Glutamatergic neuron (in vitro differentiated cells): ENCODE measurements around the gene IMMP2L. TPM values are rescaled to one million over a fixed set of nuclear protein-coding genes. Genes with fewer than 3 reads are reported as not detected.

Source experiments
- DNase-seq: peaks from one replicate; pipeline ENCODE4 v3.0.0; 2022
- H3K27ac Mint-ChIP-seq: one replicate; pipeline ENCODE4 v1.8.0; 2020; ENCODE audit warnings: mild to moderate bottlenecking, mixed read lengths, inconsistent platforms; ENCODE audit not compliant: unreplicated experiment
- H3K27me3 Mint-ChIP-seq: one replicate; pipeline ENCODE4 v1.8.0; 2020; ENCODE audit warnings: mild to moderate bottlenecking, moderate library complexity, mixed read lengths, inconsistent platforms; ENCODE audit not compliant: unreplicated experiment
- H3K36me3 Mint-ChIP-seq: one replicate; pipeline ENCODE4 v1.8.0; 2020; ENCODE audit warnings: mild to moderate bottlenecking, mixed read lengths, inconsistent platforms; ENCODE audit not compliant: unreplicated experiment
- H3K4me1 Mint-ChIP-seq: one replicate; pipeline ENCODE4 v1.8.0; 2020; ENCODE audit warnings: mild to moderate bottlenecking, low read depth, mixed read lengths, inconsistent platforms; ENCODE audit not compliant: unreplicated experiment
- H3K4me3 Mint-ChIP-seq: one replicate; pipeline ENCODE4 v1.8.0; 2020; ENCODE audit warnings: mild to moderate bottlenecking, mixed read lengths, inconsistent platforms; ENCODE audit not compliant: unreplicated experiment
- H3K9me3 Mint-ChIP-seq: one replicate; pipeline ENCODE4 v1.8.0; 2020; ENCODE audit warnings: mild to moderate bottlenecking, moderate library complexity, mixed read lengths, inconsistent platforms; ENCODE audit not compliant: unreplicated experiment
- total RNA-seq: library from RNA; stranded (reverse); fragmentation: NEBNext Ultra II Directional; extraction: Animal tissue kit (Norgen Biotek cat#: 25700); gene quantifications from one replicate; pipeline ENCODE4 v1.2.1, GENCODE V29; 2021; ENCODE audit not compliant: unreplicated experiment
- TF ChIP-seq, protein P1 (sequence below): fragments of 200-600 bp; sonication (generic); IDR thresholded peaks from one replicate; pipeline ENCODE4 v1.5.0; 2021; ENCODE audit not compliant: partially characterized antibody, unreplicated experiment

Gene IMMP2L
- total RNA-seq, 1 donor from 2014 or later, result 9.6 TPM

DNA sequence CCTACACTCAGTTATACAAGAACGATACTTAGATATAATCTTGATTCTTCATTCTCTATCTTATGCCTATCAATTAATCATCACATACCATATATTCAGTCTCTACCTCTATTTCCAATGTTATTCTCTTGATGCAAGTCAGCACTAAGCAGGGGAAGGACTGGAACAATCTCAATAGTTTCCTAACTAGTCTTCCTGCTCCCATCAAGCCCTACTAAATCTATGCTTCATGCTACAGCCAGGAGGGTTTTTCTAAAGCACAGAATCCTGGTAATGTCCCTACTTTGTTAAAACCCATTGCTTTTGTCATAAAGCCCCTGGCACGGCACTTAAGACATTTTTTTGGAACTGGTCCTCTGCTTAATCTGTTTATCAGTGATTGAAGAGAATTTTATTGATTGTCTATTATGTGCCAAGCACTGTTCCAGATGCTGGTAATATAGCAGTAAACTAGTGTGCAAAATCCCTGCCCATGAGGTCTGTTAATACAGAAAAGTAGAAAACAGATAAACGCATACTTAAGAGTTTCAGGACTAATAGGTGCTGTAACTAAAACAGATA, 794.7 kb downstream of the IMMP2L start:
- Mint-ChIP-seq H3K27me3 (peaks cover 1% of the 10 kb centered on the region), H3K4me3 (no peak overlapping the region), H3K4me1 (peaks cover 8% of the 10 kb centered on the region)

DNA sequence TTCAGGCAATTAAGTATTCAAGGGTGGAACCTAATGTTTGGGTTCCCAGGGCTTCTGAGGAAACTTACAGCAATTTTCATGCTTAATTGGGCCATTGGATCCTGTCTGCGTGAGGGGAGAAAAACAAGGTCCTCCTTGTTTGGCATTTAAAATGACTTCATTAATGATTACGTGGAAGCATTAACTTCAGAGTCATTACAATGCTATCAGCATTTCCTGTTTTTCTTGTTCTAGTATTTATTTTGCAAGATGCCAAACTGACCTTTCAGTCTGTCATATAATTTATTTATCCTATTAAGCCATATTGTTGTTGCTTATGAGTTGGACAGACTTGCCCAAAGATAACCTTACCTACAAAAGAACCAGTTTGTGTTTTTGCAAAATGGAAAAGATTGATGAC, 795.4 kb downstream of the IMMP2L start:
- Mint-ChIP-seq H3K27ac (no peak overlapping the region), H3K36me3 (no peaks in the 10 kb centered on the region)
- DNase-seq, result no peak

More for the DNA sequence above, 794.7 kb downstream of the IMMP2L start:
- Mint-ChIP-seq H3K9me3 (no peaks in the 10 kb centered on the region), H3K27ac (no peak overlapping the region), H3K36me3 (no peaks in the 10 kb centered on the region)
- no peak for DNase-seq
- TF ChIP-seq, protein P1, sequence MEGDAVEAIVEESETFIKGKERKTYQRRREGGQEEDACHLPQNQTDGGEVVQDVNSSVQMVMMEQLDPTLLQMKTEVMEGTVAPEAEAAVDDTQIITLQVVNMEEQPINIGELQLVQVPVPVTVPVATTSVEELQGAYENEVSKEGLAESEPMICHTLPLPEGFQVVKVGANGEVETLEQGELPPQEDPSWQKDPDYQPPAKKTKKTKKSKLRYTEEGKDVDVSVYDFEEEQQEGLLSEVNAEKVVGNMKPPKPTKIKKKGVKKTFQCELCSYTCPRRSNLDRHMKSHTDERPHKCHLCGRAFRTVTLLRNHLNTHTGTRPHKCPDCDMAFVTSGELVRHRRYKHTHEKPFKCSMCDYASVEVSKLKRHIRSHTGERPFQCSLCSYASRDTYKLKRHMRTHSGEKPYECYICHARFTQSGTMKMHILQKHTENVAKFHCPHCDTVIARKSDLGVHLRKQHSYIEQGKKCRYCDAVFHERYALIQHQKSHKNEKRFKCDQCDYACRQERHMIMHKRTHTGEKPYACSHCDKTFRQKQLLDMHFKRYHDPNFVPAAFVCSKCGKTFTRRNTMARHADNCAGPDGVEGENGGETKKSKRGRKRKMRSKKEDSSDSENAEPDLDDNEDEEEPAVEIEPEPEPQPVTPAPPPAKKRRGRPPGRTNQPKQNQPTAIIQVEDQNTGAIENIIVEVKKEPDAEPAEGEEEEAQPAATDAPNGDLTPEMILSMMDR, result no peak

DNA sequence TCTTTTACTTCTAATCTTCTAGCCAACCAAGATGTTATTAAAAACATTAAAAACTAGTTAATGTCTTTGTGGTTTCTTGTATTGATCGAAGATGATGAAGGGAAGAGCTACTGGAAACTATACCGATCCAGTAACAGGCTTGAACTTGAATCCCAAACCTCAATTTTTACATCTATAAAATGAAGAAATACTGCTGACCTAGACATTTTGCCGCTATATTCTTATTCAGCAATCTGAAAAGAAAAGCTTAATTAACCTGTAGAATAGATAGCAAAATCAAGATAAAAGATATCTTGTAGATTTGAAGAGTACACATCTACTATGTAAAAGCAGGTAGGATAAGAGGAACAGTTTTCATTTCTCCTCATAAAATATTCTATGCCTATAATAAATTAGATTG, 797.4 kb downstream of the IMMP2L start:
- peaks cover 8% of the 10 kb centered on the region for H3K4me1 Mint-ChIP-seq
- no peaks in the 10 kb centered on the region for H3K27me3 Mint-ChIP-seq
- H3K4me3 Mint-ChIP-seq, result no peak overlapping the region
- no peak for DNase-seq
- H3K36me3 Mint-ChIP-seq, result no peaks in the 10 kb centered on the region
- TF ChIP-seq, protein P1, result no peak
- H3K9me3 Mint-ChIP-seq, result no peaks in the 10 kb centered on the region
- H3K27ac Mint-ChIP-seq, result no peak overlapping the region

More for the DNA sequence above, 795.4 kb downstream of the IMMP2L start:
- H3K27me3 Mint-ChIP-seq, result no peaks in the 10 kb centered on the region
- H3K4me1 Mint-ChIP-seq, result peaks cover 8% of the 10 kb centered on the region
- H3K9me3 Mint-ChIP-seq, result no peaks in the 10 kb centered on the region
- TF ChIP-seq, protein P1, result no peak
- no peak overlapping the region for H3K4me3 Mint-ChIP-seq

- Mint-ChIP-seq H3K27ac (no peak overlapping the region), H3K4me1 (peaks cover 3% of the 10 kb centered on the region), H3K36me3 (no peaks in the 10 kb centered on the region), H3K4me3 (no peak overlapping the region), H3K9me3 (no peaks in the 10 kb centered on the region), H3K27me3 (no peaks in the 10 kb centered on the region)
- DNase-seq, result no peak
- TF ChIP-seq, protein P1, result no peak
Measured at GRCh38 chr7:110762546-110763225, 799.6 kb downstream of the IMMP2L start.

- Mint-ChIP-seq H3K27ac (no peak overlapping the region), H3K4me3 (no peak overlapping the region), H3K9me3 (no peaks in the 10 kb centered on the region), H3K36me3 (no peaks in the 10 kb centered on the region), H3K4me1 (peaks cover 2% of the 10 kb centered on the region), H3K27me3 (no peaks in the 10 kb centered on the region)
- TF ChIP-seq, protein P1, result no peak
- no peak for DNase-seq
Measured at GRCh38 chr7:110760341-110760740, 802.0 kb downstream of the IMMP2L start.
